Lower lobe of right lung (tissue), 2 donors: ENCODE results near the gene TRIM10. TPM values are rescaled to one million over a fixed set of nuclear protein-coding genes. Genes with fewer than 3 reads are reported as not detected.
"Not testable (repeated sequence)": the region's sequence is repeated elsewhere in the genome, so short reads cannot be mapped to it uniquely, and the experiment has no call there.

ENCODE experiments used
- ATAC-seq, 2 donors: fragments of 200-7000 bp; cut with Tn5 transposase; one replicate each; pipeline ENCODE4 v1.9.1; 2020 to 2022; ENCODE audit warnings: mild to moderate bottlenecking in 2 of 2, moderate library complexity in 2 of 2
- DNase-seq: peaks from one replicate; pipeline ENCODE4 v3.0.0-alpha.2; 2020
- H3K27ac ChIP-seq: fragments of 200-600 bp; one replicate; pipeline ENCODE4 v1.8.0; 2022
- H3K27me3 ChIP-seq: fragments of 200-600 bp; one replicate; pipeline ENCODE4 v1.8.0; 2022; ENCODE audit warnings: low read depth
- H3K36me3 ChIP-seq: fragments of 200-600 bp; one replicate; pipeline ENCODE4 v1.8.0; 2022; ENCODE audit warnings: mild to moderate bottlenecking
- H3K4me1 ChIP-seq: fragments of 200-600 bp; one replicate; pipeline ENCODE4 v1.8.0; 2022
- H3K4me3 ChIP-seq: fragments of 200-600 bp; one replicate; pipeline ENCODE4 v1.8.0; 2022; ENCODE audit warnings: mild to moderate bottlenecking
- H3K9me3 ChIP-seq: fragments of 200-600 bp; one replicate; pipeline ENCODE4 v1.8.0; 2022
- intact Hi-C: fragments of 100-400 bp; cut with DNase I; formaldehyde crosslinking; loops from one replicate; pipeline ENCODE4 v1.11.0; 2022
- total RNA-seq: library from RNA; stranded (reverse); fragmentation: NEBNext Ultra II Directional; extraction: Animal tissue kit (Norgen Biotek cat#: 25700); gene quantifications from one replicate; pipeline ENCODE4 v1.2.1, GENCODE V29; 2021
- TF ChIP-seq, protein P1 (sequence below): fragments of 200-600 bp; IDR thresholded peaks from one replicate; pipeline ENCODE4 v1.8.0; 2022; ENCODE audit warnings: antibody characterized with exemption, mild to moderate bottlenecking
- donor health status: DM: no; HTN: yes; CAD: no; lungs with severe emphysema.

Gene TRIM10
- total RNA-seq, 1 donor from 2014 or later = not detected

DNA sequence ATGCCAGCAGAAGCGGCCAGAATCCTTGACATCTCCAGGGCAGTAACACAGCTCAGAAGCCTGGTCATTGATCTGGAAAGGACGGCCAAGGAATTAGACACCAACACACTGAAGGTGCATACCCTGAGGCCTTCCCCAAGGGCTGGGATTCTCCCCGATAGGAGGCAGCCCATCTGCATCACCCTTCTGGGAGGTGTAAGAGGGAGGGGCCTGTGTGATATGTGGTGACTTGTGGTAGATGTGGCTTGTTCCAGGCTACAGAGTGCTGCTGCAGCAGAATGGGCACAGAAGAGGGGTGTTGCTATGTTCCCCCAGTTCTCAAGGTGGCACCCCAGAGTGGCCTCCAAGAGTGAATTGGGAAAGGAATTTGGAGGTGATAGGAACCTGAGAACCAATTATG lies 13.9 kb downstream of the TRIM10 start:
- H3K36me3 ChIP-seq = no peaks in the 10 kb centered on the region
- intact Hi-C loops = no loop called here
- H3K9me3 ChIP-seq = no peaks in the 10 kb centered on the region
- ATAC-seq (no peak), DNase-seq (no peak)
- TF ChIP-seq, protein P1, sequence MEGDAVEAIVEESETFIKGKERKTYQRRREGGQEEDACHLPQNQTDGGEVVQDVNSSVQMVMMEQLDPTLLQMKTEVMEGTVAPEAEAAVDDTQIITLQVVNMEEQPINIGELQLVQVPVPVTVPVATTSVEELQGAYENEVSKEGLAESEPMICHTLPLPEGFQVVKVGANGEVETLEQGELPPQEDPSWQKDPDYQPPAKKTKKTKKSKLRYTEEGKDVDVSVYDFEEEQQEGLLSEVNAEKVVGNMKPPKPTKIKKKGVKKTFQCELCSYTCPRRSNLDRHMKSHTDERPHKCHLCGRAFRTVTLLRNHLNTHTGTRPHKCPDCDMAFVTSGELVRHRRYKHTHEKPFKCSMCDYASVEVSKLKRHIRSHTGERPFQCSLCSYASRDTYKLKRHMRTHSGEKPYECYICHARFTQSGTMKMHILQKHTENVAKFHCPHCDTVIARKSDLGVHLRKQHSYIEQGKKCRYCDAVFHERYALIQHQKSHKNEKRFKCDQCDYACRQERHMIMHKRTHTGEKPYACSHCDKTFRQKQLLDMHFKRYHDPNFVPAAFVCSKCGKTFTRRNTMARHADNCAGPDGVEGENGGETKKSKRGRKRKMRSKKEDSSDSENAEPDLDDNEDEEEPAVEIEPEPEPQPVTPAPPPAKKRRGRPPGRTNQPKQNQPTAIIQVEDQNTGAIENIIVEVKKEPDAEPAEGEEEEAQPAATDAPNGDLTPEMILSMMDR = no peak
- peaks cover 24% of the 10 kb centered on the region for H3K27me3 ChIP-seq
- no peaks in the 10 kb centered on the region for H3K4me1 ChIP-seq
- no peak overlapping the region for H3K4me3 ChIP-seq
- no peak overlapping the region for H3K27ac ChIP-seq

DNA sequence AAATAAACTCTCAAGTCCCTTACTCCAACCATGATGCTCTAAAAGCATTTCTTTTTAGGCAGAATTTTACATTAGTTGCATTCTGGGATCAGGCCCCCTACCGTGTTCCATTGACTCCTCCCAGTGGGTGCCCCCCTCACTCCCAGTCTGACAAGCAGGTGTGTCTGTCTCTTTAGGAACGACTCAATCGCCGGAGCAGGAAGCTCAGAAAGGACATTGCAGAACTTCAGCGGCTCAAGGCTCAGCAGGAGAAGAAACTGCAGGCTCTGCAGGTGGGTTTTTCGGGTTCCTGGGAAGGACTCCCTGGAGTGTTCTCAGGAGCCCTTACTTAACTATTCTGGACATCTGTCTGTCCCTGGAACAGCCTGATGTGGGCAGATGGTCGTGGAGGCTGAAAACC lies 15.2 kb downstream of the TRIM10 start:
- Histone ChIP-seq H3K27ac (no peak overlapping the region), H3K9me3 (no peaks in the 10 kb centered on the region), H3K4me3 (no peak overlapping the region), H3K36me3 (no peaks in the 10 kb centered on the region), H3K4me1 (no peaks in the 10 kb centered on the region), H3K27me3 (peaks cover 24% of the 10 kb centered on the region)
- TF ChIP-seq, protein P1 = no peak
- DNase-seq (no peak), ATAC-seq (no peak)
- intact Hi-C loops = no loop called here

DNA sequence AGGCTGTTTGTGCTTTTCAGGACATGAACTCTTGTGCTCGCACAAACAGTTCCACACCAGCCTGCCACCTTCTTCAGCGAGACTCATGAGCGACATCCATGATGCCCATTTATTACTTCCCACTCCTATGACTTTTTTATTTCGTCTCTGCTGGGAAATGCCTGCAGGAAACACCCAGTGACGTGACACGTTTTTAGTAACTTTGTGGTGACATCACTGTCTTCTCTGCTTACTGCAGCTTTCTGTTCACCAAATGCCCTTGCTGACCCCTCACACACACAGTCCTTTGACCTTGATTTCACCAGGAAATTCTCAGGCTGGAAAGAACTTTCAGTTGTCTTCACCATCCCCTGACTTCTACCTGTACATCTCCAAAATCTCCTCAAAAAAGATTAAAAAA lies 16.2 kb downstream of the TRIM10 start:
- no peak for DNase-seq
- TF ChIP-seq, protein P1 = no peak
- Histone ChIP-seq H3K27me3 (peaks cover 24% of the 10 kb centered on the region), H3K9me3 (no peaks in the 10 kb centered on the region), H3K36me3 (no peaks in the 10 kb centered on the region), H3K4me3 (no peak overlapping the region), H3K27ac (no peak overlapping the region), H3K4me1 (no peaks in the 10 kb centered on the region)
- no peak for ATAC-seq
- intact Hi-C loops = no loop called here

DNA sequence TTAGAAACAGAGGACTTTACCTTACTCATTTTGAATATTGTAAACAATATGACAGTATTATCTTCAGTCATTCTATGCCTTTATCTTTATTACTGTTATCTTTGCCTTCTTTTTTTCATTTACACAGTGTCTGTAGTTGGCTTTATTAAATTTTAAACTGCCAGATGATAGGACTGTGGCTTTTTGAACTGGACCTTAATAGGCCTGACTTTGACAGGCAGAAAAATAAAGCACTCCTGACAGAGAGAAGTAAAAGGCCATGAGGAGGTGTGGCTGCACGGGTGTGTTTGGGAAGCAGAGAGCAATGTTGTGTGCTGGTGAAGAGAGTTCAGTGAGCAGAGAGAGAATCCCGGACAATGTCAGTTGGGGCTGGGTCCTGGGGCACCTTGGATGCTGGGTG lies 17.2 kb downstream of the TRIM10 start:
- intact Hi-C loops = no loop called here
- H3K27me3 ChIP-seq = peaks cover 24% of the 10 kb centered on the region

DNA sequence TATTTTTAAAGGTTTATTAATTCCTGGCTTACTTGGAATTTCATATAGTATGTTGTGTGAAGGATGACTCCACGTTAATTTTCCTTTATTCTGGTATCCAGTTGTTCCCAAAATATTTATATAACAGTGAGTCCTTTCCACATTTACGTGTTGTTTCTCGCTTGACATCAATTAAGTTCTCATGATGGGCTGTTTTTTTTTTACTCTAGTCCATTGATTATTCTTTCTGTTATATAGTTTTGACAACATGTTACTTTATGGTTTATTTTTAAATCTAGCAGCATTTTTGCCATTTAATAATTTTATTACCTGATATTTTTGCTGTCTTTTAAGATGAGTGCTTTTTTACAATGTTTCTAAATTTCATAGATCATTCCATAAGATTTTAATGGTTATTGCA lies 18.3 kb downstream of the TRIM10 start:
- ATAC-seq (no peak), DNase-seq (no peak)
- intact Hi-C loops = no loop called here
- no peaks in the 10 kb centered on the region for H3K9me3 ChIP-seq
- H3K4me3 ChIP-seq = no peak overlapping the region
- no peaks in the 10 kb centered on the region for H3K4me1 ChIP-seq
- H3K36me3 ChIP-seq = no peaks in the 10 kb centered on the region
- peaks cover 19% of the 10 kb centered on the region for H3K27me3 ChIP-seq
- TF ChIP-seq, protein P1 = no peak
- H3K27ac ChIP-seq = no peak overlapping the region

More for the DNA sequence above, 17.2 kb downstream of the TRIM10 start:
- Histone ChIP-seq H3K36me3 (no peaks in the 10 kb centered on the region), H3K9me3 (no peaks in the 10 kb centered on the region), H3K4me1 (no peaks in the 10 kb centered on the region), H3K27ac (no peak overlapping the region), H3K4me3 (no peak overlapping the region)
- DNase-seq = no peak
- TF ChIP-seq, protein P1 = no peak
- no peak for ATAC-seq

DNA sequence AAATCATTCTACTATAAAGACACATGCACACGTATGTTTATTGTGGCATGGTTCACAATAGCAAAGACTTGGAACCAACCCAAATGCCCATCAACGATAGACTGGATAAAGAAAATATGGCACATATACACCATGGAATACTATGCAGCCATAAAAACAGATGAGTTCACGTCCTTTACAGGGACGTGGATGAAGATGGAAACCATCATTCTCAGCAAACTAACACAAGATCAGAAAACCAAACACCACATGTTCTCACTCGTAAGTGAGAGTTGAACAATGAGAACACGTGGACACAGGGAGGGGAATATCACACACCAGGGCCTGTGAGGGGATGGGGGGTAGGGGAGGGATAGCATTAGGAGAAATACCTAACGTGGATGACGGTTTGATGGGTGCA lies 20.8 kb downstream of the TRIM10 start:
- intact Hi-C loops, H3K4me3 ChIP-seq, H3K36me3 ChIP-seq, ATAC-seq, H3K27ac ChIP-seq, DNase-seq, H3K4me1 ChIP-seq, H3K9me3 ChIP-seq: not testable (repeated sequence)
- peaks cover 12% of the 10 kb centered on the region for H3K27me3 ChIP-seq
